ENCODE data around the gene POU2AF3. TPM values are rescaled to one million over a fixed set of nuclear protein-coding genes. Genes with fewer than 3 reads are reported as not detected.
A peak's percentile ranks its signal among the peaks of the same experiment; 100 is the strongest.

The POU2AF3 gene
- total RNA-seq, 6 experiments from 2014 or later: 0.39 to 0.86 (median 0.52) TPM

GRCh38 chr11:111327908-111328624 lies 29.7 kb downstream of the POU2AF3 start:
- peak in 2 of 3 donors; percentile 21 to 65 for DNase-seq
- Histone ChIP-seq H3K9me3 (no peaks in the 10 kb centered on the region), H3K27ac (no peak overlapping the region), H3K4me1 (peaks cover 0 to 43% (median 20%) of the 10 kb centered on the region in 4 donors), H3K4me3 (no peak overlapping the region), H3K27me3 (no peaks in the 10 kb centered on the region), H3K36me3 (no peaks in the 10 kb centered on the region)
- peak; percentile 38 to 62 (median 52) for ATAC-seq
- TF ChIP-seq CTCF (IDR thresholded peaks at IDR 0.05) (no peak), POLR2A (IDR thresholded peaks at IDR 0.05) (no peak)
- intact Hi-C loops (cut with DNase I): no loop called here
- WGBS (ENCODE audit: insufficient coverage, low coverage, low lambda C conversion rate, missing lambda C conversion rate): 65% methylated on average over 6 of the region's 8 CpGs

GRCh38 chr11:111329306-111330204 lies 31.2 kb downstream of the POU2AF3 start:
- 81% methylated on average over 6 of the region's 7 CpGs for WGBS (ENCODE audit: insufficient coverage, low coverage, low lambda C conversion rate, missing lambda C conversion rate)
- Histone ChIP-seq H3K27me3 (no peaks in the 10 kb centered on the region), H3K9me3 (no peaks in the 10 kb centered on the region), H3K27ac (peak overlapping the region in 2 of 3 donors; percentile 6 to 52), H3K36me3 (no peaks in the 10 kb centered on the region), H3K4me1 (peaks cover 0 to 54% (median 23%) of the 10 kb centered on the region in 4 donors), H3K4me3 (no peak overlapping the region)
- intact Hi-C loops (cut with DNase I): no loop called here
- TF ChIP-seq POLR2A (IDR thresholded peaks at IDR 0.05): no peak
- no peak for TF ChIP-seq CTCF (IDR thresholded peaks at IDR 0.05)
- ATAC-seq: no peak
- DNase-seq: no peak

GRCh38 chr11:111330234-111330893 lies 32.0 kb downstream of the POU2AF3 start:
- H3K27ac ChIP-seq: peak overlapping the region in 2 of 3 donors; percentile 6 to 52
- ATAC-seq: peak; percentile 49 to 61 (median 56)
- TF ChIP-seq POLR2A (IDR thresholded peaks at IDR 0.05) (no peak), CTCF (IDR thresholded peaks at IDR 0.05) (no peak)
- H3K9me3 ChIP-seq: no peaks in the 10 kb centered on the region
- H3K36me3 ChIP-seq: no peaks in the 10 kb centered on the region
- no CpG with 5 or more reads among the region's 2 CpGs for WGBS (ENCODE audit: insufficient coverage, low coverage, low lambda C conversion rate, missing lambda C conversion rate)
- no peak overlapping the region for H3K4me3 ChIP-seq
- peaks cover 0 to 60% (median 26%) of the 10 kb centered on the region in 4 donors for H3K4me1 ChIP-seq
- intact Hi-C loops (cut with DNase I): no loop called here
- H3K27me3 ChIP-seq: no peaks in the 10 kb centered on the region
- DNase-seq: peak in 2 of 3 donors; percentile 68 to 72

- no peaks in the 10 kb centered on the region for H3K9me3 ChIP-seq
- H3K27me3 ChIP-seq: no peaks in the 10 kb centered on the region
- H3K36me3 ChIP-seq: no peaks in the 10 kb centered on the region
- no peak overlapping the region for H3K27ac ChIP-seq
- no peak for TF ChIP-seq CTCF (IDR thresholded peaks at IDR 0.05)
- TF ChIP-seq POLR2A (IDR thresholded peaks at IDR 0.05): no peak
- ATAC-seq (no peak), DNase-seq (no peak)
- WGBS (ENCODE audit: insufficient coverage, low coverage, low lambda C conversion rate, missing lambda C conversion rate): 73% methylated on average over 3 of the region's 4 CpGs
- intact Hi-C loops (cut with DNase I): no loop called here
- no peak overlapping the region for H3K4me3 ChIP-seq
- H3K4me1 ChIP-seq: peaks cover 0 to 75% (median 36%) of the 10 kb centered on the region in 4 donors
Measured at GRCh38 chr11:111331711-111332479, 33.5 kb downstream of the POU2AF3 start.
